Skin epidermis (tissue), 12 donors: ENCODE data around the gene PIKFYVE.
"Not testable (repeated sequence)": the region's sequence is repeated elsewhere in the genome, so short reads cannot be mapped to it uniquely, and the experiment has no call there.

ENCODE experiments used
- H3K27ac ChIP-seq, 21 experiments: fragments of 200-600 bp; sonication (generic) in 11 of 21; one replicate each; pipeline ENCODE4 v1.5.0; 2020; ENCODE audit warnings: mild to moderate bottlenecking in 3 of 21, inconsistent platforms in 2 of 21, moderate library complexity in 2 of 21
- H3K4me3 ChIP-seq, 7 experiments: fragments of 200-600 bp; sonication (generic) in 2 of 7; one replicate each; pipeline ENCODE4 v1.5.0; 2020; ENCODE audit warnings: inconsistent platforms in 2 of 7, mild to moderate bottlenecking in 2 of 7, moderate library complexity in 1 of 7

The PIKFYVE gene

GRCh38 chr2:208254118-208254870 is 11.8 kb upstream of the PIKFYVE start:
- peak overlapping the region in 20 of 21 experiments; percentile 18 to 84 (median 66) for H3K27ac ChIP-seq
- H3K4me3 ChIP-seq: peak overlapping the region; percentile 67 to 90 (median 84)

GRCh38 chr2:208254871-208255556 is 11.0 kb upstream of the PIKFYVE start, which contains the start of gene IDH1:
Gene IDH1, minus strand, starts transcription at chr2:208255071. Its CDS starts 3,520 bp downstream, at chr2:208251551.
- Histone ChIP-seq H3K27ac (peak within 1 kb of the TSS in 20 of 21 experiments; percentile 47 to 84 (median 68)), H3K4me3 (peak within 1 kb of the TSS; percentile 67 to 90 (median 84))

- H3K4me3 ChIP-seq: peak overlapping the region; percentile 67 to 90 (median 84)
- H3K27ac ChIP-seq: peak overlapping the region in 20 of 21 experiments; percentile 6 to 84 (median 68)
Measured at GRCh38 chr2:208255557-208256106, 10.4 kb upstream of the PIKFYVE start.

- Histone ChIP-seq H3K27ac (no peak overlapping the region), H3K4me3 (no peak overlapping the region)
Measured at GRCh38 chr2:208256192-208256782, 9.8 kb upstream of the PIKFYVE start.

GRCh38 chr2:208256849-208257813 is 8.9 kb upstream of the PIKFYVE start:
- not testable (repeated sequence) for H3K4me3 ChIP-seq

GRCh38 chr2:208265371-208265800 is 669 bp upstream of the PIKFYVE start:
- Histone ChIP-seq H3K4me3 (peak overlapping the region; percentile 66 to 96 (median 89)), H3K27ac (peak overlapping the region in 20 of 21 experiments; percentile 84 to 98 (median 94))

More at GRCh38 chr2:208256849-208257813, 8.9 kb upstream of the PIKFYVE start:
- not testable (repeated sequence) for H3K27ac ChIP-seq

- Histone ChIP-seq H3K27ac (peak overlapping the region; percentile 84 to 98 (median 94)), H3K4me3 (peak overlapping the region; percentile 66 to 96 (median 89))
Measured at GRCh38 chr2:208266553-208266893, 468 bp downstream of the PIKFYVE start.

GRCh38 chr2:208266936-208267335 is 881 bp downstream of the PIKFYVE start:
- peak overlapping the region; percentile 66 to 96 (median 89) for H3K4me3 ChIP-seq
- H3K27ac ChIP-seq: peak overlapping the region in 18 of 21 experiments; percentile 88 to 98 (median 94)

- Histone ChIP-seq H3K4me3 (peak overlapping the region in 3 of 7 experiments; percentile 6 to 82 (median 66)), H3K27ac (peak overlapping the region in 1 of 21 experiments; percentile 88)
Measured at GRCh38 chr2:208267526-208267925, 1.5 kb downstream of the PIKFYVE start.

- H3K4me3 ChIP-seq: no peak overlapping the region
- H3K27ac ChIP-seq: no peak overlapping the region
Measured at GRCh38 chr2:208268156-208268952, 2.3 kb downstream of the PIKFYVE start.

- H3K27ac ChIP-seq: no peak overlapping the region
- no peak overlapping the region for H3K4me3 ChIP-seq
Measured at GRCh38 chr2:208269091-208269490, 3.0 kb downstream of the PIKFYVE start.

GRCh38 chr2:208274748-208275147 is 8.7 kb downstream of the PIKFYVE start:
- H3K27ac ChIP-seq: no peak overlapping the region
- H3K4me3 ChIP-seq: no peak overlapping the region

- no peak overlapping the region for H3K4me3 ChIP-seq
- no peak overlapping the region for H3K27ac ChIP-seq
Measured at GRCh38 chr2:208278549-208278948, 12.5 kb downstream of the PIKFYVE start.

- Histone ChIP-seq H3K27ac (no peak overlapping the region), H3K4me3 (no peak overlapping the region)
Measured at GRCh38 chr2:208279236-208279635, 13.2 kb downstream of the PIKFYVE start.

GRCh38 chr2:208280234-208280633 is 14.2 kb downstream of the PIKFYVE start:
- no peak overlapping the region for H3K4me3 ChIP-seq
- H3K27ac ChIP-seq: no peak overlapping the region

GRCh38 chr2:208280933-208281332 is 14.9 kb downstream of the PIKFYVE start:
- no peak overlapping the region for H3K4me3 ChIP-seq
- no peak overlapping the region for H3K27ac ChIP-seq

- no peak overlapping the region for H3K27ac ChIP-seq
- no peak overlapping the region for H3K4me3 ChIP-seq
Measured at GRCh38 chr2:208285853-208286252, 19.8 kb downstream of the PIKFYVE start.

GRCh38 chr2:208294482-208295024 is 28.5 kb downstream of the PIKFYVE start:
- no peak overlapping the region for H3K27ac ChIP-seq
- no peak overlapping the region for H3K4me3 ChIP-seq
